GM18508 (cell line): ENCODE results near the gene KDM3B.

Source experiments
- ATAC-seq: cut with Tn5 transposase; IDR thresholded peaks from one replicate; pipeline ENCODE4 v1.9.1; 2021; ENCODE audit warnings: moderate number of reproducible peaks; ENCODE audit not compliant: insufficient read depth, unreplicated experiment

The KDM3B gene

DNA sequence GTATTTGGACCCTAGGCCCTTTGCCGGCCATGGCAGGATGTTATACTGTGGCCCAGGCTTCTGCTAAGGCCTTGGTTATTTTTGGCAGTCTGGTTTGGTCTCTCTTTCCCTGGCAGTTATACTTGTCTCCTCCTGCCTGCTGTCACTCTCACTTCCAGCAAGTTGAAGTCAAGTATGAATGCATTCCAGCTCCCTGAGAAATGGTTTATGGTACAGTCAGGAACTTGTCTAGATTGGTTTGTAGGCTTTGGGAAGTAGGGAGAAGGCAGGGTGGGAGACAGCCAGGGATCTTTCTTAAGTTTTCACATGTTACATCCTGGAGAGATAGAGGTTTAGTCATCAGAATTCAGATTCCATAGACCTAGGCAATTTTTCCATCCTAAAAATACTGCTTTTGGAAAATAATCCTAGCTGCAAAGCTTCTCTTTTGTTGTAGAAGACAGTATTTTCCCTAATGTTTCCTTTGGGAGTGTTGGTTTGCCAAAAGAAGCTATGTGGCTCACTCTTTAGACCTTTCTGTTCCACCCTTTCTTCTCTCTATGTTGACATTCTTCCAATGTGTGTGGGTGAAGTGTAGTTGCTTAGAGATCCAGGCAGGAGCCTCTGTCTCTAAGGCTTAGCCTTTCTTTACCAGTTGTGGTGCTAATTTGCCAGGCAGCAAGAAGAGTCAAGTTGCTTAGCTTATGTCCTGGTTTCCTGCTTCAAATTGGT is 2.5 kb upstream of the KDM3B start:
- ATAC-seq: no peak

DNA sequence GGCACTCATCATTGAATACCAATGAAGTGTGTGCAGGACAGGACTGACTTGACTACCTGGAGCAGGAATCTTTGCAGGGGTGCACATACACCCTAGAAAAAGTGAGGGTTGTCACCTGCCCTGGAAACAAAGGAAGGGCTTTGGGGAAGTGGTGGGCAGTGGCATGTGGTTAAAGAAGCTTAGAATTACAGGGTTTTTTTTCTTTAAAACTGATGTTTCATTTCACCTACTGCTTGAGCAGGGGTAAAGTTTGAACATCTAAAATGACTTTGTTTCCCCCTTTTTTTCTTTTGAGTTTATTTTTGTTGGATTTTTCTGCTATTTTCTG is 2.0 kb upstream of the KDM3B start:
- ATAC-seq: no peak

DNA sequence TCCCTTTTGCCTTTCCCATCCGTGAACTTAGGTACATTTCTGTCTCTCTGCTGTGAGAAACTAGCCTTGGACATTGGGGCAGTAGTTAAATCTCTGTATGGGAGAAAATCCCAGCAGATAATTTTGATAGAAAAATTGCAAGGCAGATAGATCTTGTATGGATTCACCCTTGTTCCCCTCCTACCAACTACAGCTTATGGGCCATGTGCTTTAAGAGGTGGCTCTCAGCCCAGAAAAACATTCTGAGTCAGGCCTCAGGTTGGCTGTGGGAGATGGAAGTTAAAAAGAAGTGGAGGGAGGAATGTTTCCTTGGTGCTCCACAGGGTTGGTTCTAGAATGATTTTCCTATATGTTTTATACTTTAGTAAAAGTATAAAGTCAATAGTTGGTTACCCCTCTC is 1.4 kb upstream of the KDM3B start:
- no peak for ATAC-seq

DNA sequence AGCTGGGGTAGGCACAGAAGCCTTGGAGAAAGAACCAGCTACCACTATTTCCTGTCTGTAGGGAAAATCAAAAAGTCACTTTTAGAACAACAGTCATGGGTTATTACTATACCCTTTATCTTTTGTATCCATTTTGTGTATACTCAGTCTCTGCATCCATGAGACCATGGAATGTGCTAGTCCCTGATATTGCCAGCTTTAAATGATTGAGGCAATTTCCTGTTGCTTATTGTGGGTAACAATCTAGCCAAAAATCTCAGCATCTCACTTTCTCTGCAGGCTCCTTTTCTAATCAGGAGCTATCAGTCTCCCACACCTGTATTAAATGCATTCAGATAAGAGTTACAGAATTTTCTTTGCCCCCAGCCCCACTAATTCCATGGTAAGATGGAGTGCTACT is 968 bp upstream of the KDM3B start:
- ATAC-seq: no peak

DNA sequence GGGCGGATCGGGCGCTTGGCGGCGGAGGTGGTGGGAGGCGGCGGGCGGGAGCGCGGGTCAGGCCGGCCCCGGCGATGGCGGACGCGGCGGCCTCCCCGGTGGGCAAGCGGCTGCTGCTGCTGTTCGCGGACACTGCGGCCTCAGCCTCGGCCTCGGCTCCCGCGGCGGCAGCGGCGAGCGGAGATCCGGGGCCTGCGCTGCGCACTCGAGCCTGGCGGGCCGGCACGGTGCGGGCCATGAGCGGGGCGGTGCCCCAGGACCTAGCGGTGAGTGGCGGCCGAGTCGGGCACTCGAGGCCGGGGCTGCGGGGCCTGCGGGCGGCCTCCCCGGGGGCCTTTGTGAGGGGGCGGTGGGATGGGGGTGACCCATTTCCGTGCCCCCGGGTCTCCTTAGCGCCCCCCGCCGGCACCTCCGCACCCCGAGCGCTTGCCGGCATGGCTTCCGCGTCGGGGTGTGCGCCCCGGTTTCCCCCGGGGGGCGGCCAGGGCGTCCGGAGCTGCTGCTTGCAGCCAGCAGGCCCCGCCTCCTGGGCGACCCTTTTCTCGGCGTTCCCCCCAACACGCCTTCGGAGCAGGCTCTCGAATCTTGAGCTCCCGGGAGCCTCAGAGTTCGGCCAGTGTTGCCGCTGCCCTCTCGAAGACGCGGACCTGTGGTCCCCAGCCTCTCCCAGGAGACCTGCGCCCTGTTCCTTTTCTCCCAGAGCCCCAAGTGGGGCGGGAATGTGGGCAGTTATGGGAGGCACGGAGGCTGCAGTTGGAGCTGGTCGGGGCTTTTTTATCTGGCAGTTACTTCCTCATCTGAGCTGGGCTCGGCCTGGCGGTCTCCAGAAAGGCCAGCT is 456 bp downstream of the KDM3B start:
- no peak for ATAC-seq

DNA sequence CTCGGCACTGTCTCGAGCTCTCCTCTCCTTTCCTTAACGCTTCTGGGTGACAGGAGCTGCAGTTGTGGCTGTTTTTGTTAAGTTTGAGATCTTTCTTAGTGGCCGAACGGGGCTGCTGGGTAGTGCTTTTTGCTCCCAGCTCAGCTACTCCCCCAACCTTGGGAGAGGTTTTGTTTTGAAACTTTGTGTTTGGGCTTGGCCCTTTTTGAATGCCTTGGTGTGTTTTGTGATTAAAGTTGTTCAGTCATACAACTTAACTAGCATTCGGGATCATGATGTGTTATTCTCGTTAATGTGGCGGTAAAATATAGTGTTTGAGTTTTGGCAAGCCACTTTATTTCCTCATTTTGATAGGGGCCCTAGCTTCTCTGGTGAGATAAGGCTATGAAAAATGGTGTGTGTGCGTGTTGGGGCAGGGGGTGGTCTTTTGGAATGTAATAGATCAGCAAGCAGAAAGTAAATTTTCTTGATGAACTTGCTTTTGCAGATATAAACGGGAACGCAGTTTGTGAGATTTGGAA is 1.1 kb downstream of the KDM3B start:
- ATAC-seq: no peak

DNA sequence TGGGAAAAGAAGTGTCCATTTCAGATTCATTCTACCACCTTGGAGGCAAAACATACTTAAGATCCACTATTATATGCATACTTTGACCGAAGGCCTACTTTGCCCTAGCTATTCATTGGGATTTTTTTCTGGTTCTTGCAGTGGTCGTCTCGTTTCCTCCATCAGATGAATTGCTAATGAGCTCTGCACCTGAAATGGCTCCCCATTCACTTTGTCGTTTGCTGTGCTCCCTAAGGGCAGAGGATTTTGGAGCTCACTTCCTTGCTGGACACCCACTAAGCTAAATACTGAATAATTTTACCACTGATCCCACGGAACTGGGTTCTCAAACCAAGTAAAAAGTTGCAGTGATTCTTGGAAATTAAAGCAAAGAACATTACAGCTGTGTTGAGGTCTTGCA is 1.9 kb downstream of the KDM3B start:
- ATAC-seq: no peak

DNA sequence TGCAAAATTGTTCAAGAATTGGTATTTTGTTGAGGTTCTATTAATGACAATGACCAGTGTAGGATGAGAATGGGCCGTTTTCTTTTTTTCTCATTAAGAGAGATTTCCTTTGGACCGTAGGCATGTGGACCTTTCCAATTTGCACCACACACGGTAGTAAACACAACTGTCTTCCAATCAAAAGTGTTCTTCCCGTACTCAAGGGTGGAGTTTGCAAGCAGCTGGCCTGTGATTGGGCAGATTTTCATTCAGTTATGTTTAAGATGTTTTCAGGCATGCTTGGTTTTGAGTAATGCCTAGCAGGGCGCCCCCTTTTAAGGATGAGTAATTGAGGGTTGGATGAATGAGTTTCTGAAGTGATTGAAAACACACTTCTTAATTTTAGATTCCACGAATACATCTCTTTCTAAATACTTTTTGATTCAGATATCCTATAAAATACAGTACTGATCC is 2.5 kb downstream of the KDM3B start:
- no peak for ATAC-seq

DNA sequence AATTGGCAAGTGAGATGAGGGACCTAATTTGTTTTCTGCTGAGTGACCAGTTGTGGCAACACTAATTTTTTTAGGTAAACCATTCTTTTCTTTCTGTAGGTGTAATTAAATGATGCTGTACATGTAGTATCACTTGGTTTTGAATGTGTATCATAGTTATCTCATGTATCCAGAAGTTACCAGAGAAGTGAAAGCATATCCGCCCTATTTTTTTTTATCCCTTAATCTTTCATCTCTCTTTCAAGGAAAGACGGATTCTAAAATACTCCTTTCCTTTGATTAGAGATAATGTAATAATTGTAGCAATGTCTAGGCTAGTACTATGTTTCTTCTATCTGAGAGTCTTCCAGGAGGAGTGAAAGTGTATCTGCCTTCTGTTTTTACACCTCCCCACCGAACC is 7.1 kb downstream of the KDM3B start:
- no peak for ATAC-seq

DNA sequence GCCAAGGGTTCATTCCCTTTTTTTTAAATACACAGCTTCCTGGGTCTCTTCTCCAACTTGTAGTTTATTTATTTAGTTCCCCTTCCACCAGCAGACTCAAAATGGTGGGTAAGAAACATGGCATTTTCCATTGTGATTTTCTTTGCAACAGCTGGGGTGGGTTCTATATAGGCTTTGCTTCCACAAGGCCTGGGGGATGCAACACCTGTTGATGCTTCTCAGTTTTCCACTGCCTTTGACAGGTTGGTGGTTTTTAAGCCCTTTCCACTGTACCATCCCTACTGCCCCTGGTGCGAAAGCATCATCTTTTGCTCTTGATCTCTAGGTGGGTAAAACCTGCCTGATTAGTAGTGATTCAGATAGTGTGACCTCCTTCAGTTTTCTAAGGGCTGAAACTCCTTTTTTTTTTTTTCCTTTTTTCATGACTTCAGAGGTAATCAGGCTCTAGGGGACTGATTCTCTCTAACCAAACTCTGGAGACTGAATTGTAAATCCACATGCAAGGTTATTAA is 8.5 kb downstream of the KDM3B start:
- ATAC-seq: no peak

DNA sequence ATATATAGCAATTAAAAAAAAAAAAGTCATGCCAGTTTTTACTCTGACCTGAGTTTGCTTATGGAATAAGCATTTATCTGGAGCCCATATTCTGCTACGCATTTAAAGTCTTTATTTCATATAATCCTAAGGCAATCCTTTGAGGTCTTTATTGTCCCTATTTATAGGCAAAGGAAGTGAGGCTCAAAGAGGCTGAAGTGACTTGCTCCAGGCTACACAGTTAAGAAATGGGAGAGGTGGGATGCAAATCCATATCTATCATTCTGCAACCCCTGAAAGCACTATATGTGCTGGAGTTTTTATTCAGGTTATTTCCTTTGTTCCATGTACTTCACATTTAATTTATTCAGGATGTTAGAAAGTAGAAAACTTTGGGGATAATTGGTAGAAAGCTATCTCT is 12.1 kb downstream of the KDM3B start:
- ATAC-seq: no peak

DNA sequence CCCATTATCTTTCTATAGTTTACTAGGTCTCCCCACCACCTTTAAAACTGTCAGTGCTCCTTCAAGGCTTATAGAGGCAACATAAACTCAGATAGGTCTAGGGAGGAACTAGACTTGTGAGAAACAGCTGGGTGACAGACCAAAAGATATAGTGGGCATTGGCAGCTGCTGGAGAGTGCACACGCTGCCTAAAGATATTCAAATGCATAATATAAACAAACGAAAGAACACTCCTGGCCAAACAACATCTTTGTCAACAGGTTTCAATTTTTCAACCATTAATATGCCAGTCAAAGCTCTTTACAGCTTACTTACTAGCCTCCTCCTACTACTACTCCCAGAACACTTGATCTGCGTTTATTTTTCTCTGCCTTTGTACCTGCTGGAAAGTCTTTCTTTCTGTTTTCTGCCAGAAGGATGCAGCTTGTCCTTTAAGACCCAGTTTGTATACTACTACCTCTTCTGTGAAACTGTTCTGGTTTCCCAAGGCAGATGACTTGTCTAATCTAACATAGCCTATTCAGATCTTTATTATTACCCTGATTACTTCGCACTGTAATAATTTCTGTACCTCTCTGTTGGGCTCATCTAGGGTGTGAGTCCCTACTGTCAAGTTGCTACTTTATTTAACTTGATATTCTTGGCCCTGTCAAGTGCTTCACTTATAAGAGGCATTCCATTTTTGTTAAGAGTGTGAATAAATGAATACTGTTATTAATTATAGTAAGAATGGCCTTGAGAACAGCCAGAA is 14.3 kb downstream of the KDM3B start:
- no peak for ATAC-seq

DNA sequence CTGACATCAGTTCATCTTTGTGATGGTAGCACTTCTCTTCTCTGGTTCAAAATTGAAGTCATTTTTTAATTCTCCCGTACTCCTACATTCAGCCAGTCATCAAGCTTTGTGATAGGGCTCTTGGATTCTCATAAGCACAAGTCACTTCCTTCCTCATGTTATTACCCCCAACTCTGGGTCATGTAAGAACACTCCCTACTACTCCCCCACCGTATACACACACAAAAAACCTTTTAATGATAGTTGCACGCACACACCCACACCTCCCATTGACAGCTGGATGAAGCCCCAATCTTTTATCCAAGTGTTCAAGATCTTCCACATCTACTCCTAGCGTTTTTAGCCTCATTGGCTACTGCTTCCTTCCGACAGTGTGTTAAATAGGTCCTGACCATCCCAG is 16.8 kb downstream of the KDM3B start:
- no peak for ATAC-seq

DNA sequence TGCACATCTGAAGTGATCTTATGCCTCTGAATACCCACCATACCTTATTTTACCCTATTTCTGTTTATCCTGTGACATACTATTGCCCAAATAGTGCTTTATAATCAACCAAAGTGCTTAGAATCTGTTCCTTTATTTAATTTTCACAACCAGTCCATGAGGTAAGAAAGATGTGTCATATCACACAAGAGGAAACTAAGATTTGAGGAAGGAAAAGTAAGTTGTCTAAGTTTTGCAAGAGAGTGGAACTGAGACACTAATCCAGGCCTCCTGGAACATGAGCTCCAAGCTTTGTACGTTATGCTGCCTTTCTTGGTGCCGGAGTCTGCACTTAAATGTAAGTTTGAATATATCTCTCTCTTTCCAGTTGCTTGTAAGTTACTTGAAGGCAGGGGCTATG is 17.2 kb downstream of the KDM3B start:
- ATAC-seq: no peak

DNA sequence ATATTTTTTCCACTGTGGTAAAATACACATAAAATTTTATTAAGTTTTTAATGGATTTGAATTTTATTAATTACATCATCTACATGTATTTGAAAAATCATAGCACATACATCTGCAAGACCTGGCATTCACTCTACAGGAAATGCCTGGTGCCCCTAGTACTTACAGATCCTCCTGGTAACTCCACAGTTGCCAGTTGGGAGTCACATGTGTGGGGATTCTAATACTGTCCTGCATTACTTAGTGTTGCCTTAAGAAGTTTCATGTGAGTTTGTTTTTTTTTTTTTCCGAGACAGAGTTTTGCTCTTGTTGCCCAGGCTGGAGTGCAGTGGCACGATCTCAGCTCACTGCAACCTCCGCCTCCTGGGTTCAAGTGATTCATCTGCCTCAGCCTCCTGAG is 18.1 kb downstream of the KDM3B start:
- ATAC-seq: no peak

DNA sequence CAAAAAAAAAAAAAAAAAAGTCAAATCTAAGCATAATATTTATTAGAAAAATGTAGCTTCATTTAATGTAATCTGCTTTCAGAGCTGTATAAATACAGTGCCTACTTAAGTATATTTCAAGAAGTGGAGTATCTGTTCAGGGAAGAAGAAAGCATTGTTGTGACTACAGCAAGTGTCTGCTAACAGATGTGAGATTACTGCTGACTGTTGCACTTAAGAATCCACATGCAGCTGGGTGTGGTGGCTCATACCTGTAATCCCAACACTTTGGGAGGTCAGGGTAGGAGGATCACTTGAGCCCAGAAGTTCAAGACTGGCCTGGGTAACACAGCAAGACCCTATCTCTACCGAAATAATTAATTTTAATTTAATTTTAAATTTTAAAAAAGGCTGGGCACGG is 19.0 kb downstream of the KDM3B start:
- no peak for ATAC-seq

DNA sequence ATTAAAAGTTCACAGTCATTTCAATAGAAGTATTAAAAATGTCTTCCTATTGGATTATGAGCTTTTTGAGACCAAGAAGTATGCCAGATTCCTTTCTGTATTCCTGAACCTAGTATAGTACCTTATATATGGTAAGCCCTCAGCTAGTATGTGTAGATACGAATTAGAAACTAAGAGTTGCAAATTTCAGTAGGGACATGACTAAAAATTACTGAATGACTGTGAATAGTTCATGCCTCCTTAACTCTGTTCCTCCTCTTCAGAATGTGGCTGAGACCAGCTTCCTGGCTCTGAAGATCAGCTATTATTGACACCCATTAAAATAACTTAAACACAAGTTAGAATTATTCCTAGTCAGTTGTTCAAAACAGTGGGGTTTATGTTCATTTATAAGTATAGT is 19.7 kb downstream of the KDM3B start:
- ATAC-seq: peak; percentile 42

DNA sequence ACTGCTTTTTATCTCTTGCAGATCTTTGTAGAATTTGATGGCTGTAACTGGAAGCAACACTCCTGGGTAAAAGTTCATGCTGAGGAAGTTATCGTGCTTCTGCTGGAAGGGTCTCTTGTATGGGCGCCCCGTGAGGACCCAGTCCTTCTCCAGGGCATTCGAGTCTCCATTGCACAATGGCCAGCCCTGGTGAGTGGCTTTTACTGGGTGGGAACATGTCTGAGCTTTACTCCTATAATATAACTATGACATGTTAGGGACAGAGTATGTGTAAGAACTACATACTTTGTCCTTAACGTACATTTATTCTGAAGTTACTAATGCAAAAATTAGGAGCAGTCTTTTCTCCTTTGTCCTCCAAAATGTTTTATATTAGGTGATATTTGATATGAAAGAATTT is 20.2 kb downstream of the KDM3B start:
- no peak for ATAC-seq

DNA sequence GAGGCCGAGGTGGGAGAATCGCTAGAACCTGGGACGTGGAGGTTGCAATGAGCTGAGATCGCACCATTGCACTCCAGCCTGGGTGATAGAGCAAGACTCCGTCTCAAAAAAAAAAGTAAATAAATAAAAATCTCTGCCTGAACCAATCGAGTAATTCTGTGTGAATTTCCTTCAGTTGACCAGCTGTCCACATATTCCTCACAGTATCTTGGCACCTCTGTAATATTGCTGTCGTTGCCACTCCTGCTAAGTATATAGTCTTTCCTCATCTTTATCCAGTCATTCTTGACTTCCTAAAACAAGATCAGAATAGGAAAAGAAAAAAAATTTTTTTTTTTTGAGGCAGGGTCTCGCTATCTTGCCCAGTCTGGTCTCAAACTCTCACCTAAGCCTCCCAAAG is 29.9 kb downstream of the KDM3B start:
- ATAC-seq: no peak

DNA sequence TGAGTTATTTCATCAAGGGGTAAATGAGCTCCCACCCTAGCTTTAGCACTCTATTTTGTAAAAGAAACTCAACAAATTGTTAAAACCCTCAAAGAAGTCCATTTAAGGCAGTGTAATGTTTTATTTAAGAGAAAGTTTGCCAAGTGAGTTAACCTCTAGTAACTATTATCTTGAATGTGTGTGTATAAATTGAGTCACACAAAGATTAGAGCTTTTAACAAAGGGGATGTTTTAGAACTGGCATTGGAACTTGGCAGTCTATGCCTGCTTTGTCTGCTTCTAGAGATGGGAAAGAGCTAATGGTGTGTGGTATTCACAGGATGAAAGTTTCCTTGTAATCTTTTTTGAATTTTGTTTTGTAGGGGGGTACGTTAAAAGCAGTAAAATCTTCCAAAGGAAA is 33.2 kb downstream of the KDM3B start:
- no peak for ATAC-seq

DNA sequence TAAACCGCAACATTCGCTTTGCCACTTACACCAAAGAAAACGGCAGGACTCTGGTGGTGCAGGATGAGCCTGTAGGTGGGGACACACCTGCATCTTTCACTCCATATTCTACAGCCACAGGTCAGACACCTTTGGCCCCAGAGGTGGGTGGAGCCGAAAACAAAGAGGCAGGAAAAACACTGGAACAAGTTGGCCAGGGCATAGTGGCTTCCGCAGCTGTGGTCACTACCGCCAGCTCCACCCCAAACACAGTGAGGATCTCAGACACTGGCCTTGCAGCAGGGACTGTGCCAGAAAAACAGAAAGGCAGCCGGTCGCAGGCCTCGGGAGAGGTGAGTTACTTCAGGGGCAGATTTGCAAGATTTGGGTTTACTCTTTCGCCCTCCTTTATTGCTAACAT is 33.8 kb downstream of the KDM3B start:
- no peak for ATAC-seq
